GM12891 (cell line): ENCODE measurements around the gene BRIP1.

Experiments used
- PAX5 ChIP-seq: IDR thresholded peaks from 2 replicates; pipeline ENCODE4 v1.6.1; 2011; ENCODE audit warnings: low read length, moderate library complexity, mild to moderate bottlenecking; ENCODE audit not compliant: insufficient read depth, severe bottlenecking
- POLR2A ChIP-seq: IDR thresholded peaks from 2 replicates; pipeline ENCODE4 v1.6.1; 2011; ENCODE audit warnings: low read depth, low read length, control low read depth
- POLR2AphosphoS5 ChIP-seq: IDR thresholded peaks from 2 replicates; pipeline ENCODE4 v1.6.1; 2011; ENCODE audit warnings: low read depth, low read length, control low read depth
- SPI1 ChIP-seq: IDR thresholded peaks from 2 replicates; pipeline ENCODE4 v1.6.1; 2011; ENCODE audit warnings: low read depth, low read length, control low read depth
- TAF1 ChIP-seq: IDR thresholded peaks from 2 replicates; pipeline ENCODE4 v1.6.1; 2011; ENCODE audit warnings: low read depth, low read length, control low read depth

GRCh38 chr17:61766520-61766919, 96.8 kb downstream of the BRIP1 start:
- TF ChIP-seq POLR2AphosphoS5, result no peak
- no peak for TF ChIP-seq POLR2A
- TF ChIP-seq TAF1, result no peak
- TF ChIP-seq SPI1, result no peak
- no peak for TF ChIP-seq PAX5
